GF-D8 (cell line): Measurements from ENCODE around the gene EYS.
"Not testable (repeated sequence)": the region's sequence is repeated elsewhere in the genome, so short reads cannot be mapped to it uniquely, and the experiment has no call there.

ENCODE experiments used
- DNase-seq: peaks from one replicate; lab custom pipeline; 2025; lab: John Stamatoyannopoulos, UW

The EYS gene

GRCh38 chr6:63888416-63888815, 1818.6 kb downstream of the EYS start:
- DNase-seq = no peak

DNA sequence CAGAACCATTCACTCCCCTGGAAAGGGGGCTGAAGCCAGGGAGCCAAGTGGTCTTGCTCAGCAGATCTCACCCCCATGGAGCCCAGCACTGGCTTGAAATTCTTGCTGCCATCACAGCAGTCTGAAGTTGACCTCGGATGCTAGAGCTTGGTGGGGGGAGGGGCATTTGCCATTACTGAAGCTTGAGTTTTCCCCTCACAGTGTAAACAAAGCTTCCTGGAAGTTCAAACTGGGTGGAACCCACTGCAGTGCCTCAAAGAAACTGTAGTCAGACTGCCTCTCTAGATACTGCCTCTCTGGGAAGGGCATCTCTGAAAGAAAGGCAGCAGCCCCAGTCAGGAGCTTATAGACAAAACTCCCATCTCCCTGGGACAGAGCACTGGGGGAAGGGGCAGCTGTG, 1819.2 kb downstream of the EYS start:
- DNase-seq = not testable (repeated sequence)

GRCh38 chr6:63887002-63887751, 1819.8 kb downstream of the EYS start:
- no peak for DNase-seq

GRCh38 chr6:63886341-63886740, 1820.7 kb downstream of the EYS start:
- DNase-seq = no peak

- DNase-seq = no peak
These were observed 1823.4 kb downstream of the EYS start for GRCh38 chr6:63883597-63883996.

- DNase-seq = no peak
These were observed 1824.8 kb downstream of the EYS start for GRCh38 chr6:63882208-63882607.

- no peak for DNase-seq
These were observed 1825.2 kb downstream of the EYS start for GRCh38 chr6:63881791-63882190.

GRCh38 chr6:63872233-63872632, 1834.8 kb downstream of the EYS start:
- DNase-seq = no peak

DNA sequence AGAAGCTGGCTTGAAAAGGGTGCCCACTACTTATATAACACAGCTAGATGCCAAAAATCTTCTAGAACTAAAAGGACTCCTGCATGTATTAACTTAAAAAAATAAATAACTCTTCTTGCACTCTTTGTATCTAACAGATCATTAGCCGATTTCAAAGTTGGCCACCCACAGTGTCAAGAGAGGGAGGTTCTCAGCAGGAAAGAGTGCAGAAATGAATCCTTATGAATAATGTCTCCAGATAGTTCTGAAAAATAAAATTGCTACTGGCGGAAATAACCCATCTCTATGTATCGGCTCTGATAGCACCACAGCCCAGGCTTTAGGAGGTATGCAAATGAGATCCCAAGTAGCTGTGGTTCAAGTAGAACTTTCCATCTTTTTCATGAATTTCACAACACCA, 1838.7 kb downstream of the EYS start:
- DNase-seq = no peak

DNA sequence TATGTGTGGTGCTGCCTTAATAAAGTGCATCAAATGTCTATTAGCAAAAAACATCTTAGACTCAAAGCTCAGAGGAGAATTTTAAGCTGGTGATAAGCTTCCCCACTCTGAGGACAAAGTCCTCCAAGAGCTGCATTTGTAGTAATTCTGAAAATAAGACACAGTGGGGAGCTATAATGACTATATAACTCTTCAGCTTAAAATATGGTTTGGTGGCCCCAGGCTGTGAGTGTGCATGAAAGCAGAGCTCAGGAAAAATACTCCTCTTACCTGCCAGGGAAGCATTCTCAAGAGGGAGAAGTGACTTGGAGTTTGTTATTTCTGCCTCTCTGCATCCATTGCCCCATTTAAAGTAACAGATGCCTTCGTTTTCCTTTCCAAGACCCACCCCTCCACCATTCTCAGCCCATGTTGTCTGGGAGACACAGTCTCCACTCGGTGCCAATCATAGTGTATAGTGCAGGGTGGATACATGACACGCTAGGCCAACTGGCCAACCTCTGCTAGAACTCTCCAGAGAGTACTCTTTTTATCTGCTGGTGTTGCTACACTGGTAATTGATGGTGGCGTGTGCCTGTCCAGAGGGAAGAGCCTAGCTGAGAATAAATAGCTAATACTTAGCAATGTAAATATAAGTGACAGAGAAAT, 1842.2 kb downstream of the EYS start:
- DNase-seq = no peak

DNA sequence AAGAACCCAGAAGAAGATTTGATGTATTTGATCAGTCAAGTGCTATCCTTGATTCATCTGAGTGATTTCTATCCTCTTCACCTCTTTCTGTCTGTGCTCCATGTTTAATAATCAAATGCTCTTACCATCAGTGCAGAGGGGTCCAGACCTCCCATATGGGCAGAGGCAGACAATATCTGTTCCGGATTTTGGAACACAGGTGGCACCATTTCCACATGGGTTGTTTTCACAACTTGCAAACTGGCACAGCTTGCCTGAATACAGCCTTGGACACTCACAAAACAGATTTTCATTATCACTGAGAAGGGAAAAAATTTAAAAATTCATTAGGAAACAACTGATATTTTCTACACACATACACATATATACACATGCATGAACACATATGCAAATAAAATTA, 1843.0 kb downstream of the EYS start:
- DNase-seq = no peak

DNA sequence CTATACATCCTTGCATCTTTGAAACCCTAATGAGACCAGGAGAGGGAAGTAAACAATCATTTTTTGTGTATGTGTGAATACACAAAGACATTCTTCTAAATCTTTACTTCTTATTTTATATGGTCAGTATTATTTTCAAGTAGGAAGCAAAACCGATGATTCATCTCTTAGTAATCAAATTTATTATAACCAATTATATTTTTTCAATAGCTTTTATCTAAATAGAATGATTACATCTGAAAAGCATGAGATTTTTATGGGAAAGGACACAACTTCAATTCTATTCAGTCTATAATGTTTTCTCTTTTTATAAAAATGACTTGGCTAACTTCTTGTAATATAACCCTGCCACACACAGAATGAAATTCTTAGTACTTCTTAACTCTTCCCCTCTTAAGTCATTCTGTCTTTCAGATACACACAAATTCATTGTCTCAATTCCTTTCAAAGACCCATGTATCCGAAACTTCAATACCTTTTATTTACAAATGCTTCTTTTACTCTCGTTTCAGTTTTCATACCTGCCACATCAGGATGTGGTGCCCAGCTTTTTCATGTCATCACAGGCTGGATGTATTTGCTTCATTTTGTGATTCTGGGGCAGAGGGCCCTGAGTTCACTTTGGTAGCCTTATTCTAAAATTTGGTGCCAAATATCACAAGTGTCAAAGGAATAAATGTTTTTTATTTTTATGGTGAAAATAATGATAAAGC, 1844.4 kb downstream of the EYS start:
- no peak for DNase-seq

- no peak for DNase-seq
These were observed 1847.5 kb downstream of the EYS start for GRCh38 chr6:63859528-63859927.

- no peak for DNase-seq
These were observed 1848.3 kb downstream of the EYS start for GRCh38 chr6:63858691-63859090.

GRCh38 chr6:63856271-63856670, 1850.8 kb downstream of the EYS start:
- DNase-seq = no peak

DNA sequence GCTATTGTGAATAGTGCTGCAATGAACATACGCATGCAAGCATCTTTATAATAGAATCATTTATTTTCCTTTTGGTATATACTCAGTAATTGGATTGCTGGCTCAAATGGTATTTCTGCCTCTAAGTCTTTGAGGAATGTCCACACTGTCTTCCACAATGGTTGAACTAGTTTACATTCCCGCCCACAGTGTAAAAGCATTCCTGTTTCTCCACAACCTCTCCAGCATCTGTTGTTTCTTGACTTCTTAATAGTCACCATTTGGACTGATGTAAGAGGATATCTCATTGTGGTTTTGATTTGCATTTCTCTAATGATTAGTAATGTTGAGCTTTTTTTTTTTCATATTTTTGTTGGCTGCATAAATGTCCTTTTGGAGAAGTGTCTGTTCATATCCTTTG, 1862.7 kb downstream of the EYS start:
- DNase-seq = no peak

GRCh38 chr6:63839485-63839884, 1867.5 kb downstream of the EYS start:
- DNase-seq = no peak

DNA sequence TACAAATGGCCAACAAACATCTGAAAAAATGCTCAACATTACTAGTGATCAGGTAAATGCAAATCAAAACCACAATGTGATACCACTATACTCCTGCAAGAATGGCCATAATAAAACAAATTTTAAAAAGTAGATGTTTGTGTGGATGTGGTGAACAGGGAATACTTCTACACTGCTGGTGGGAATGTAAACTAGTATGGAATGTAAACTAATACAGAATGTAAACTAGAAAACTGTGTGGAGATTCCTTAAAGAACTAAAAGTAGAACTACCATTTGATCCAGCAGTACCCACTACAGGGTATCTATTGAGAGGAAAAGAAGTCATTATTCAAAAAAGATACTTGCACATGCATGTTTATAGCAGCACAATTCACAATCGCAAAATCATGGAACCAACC, 1878.3 kb downstream of the EYS start:
- DNase-seq = not testable (repeated sequence)

GRCh38 chr6:63824722-63825121, 1882.3 kb downstream of the EYS start:
- DNase-seq = no peak

GRCh38 chr6:63821442-63821841, 1885.6 kb downstream of the EYS start:
- DNase-seq = no peak

DNA sequence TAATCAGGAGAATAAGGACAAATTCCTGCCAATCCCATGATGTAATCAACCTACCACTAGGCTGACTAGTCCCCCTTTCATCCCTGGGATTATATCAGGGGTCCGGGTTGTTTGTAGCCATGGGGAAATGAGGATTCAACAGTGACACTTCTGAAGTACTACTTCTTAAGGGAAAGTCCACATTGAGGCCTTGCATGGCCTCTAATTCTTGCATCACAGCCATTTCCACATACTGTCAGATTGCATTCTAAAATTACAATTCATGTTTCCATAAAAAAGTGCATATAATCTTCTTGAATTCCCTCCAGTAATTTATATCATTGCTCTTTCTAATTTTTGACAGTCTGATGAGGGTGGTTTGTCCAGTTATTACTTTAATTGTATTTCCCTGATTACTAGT, 1887.2 kb downstream of the EYS start:
- no peak for DNase-seq

GRCh38 chr6:63817492-63818050, 1889.5 kb downstream of the EYS start:
- DNase-seq = no peak

- DNase-seq = no peak
These were observed 1890.0 kb downstream of the EYS start for GRCh38 chr6:63816982-63817436.
